ENCODE results near the gene LCN6. TPM values are rescaled to one million over a fixed set of nuclear protein-coding genes. Genes with fewer than 3 reads are reported as not detected.
A peak's percentile ranks its signal among the peaks of the same experiment; 100 is the strongest.

LCN6 gene
- total and polyA plus RNA-seq, 8 donors = 0.38 to 18.9 TPM; not detected in 6

DNA sequence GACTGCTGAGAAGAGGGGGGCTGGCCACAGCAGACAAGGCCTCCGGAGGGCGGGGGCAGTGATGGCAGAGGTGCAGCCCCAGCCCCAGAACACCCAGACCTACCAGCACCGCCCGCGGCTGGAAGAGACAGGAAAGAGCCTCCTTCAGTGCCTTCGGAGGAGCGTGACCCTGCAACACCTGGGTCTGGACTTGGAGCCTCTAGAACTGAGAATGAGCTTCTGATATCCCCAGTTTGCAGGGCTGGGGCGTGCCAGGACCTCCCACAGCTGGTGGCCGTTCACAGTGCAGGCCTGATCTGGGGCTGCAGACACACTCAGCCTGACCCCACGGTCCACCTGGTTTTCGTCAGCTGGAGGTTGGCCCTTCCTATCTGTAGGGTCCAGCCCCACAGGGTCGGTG lies 14.7 kb downstream of the LCN6 start:
- ATAC-seq = no peak
- Histone ChIP-seq H3K27ac (no peak overlapping the region), H3K9me3 (no peaks in the 10 kb centered on the region), H3K4me1 (peaks cover 0 to 6% of the 10 kb centered on the region in 2 donors), H3K27me3 (peaks cover 0 to 4% of the 10 kb centered on the region in 2 donors), H3K36me3 (no peaks in the 10 kb centered on the region), H3K4me3 (no peak overlapping the region)
- intact Hi-C loops (cut with DNase I) = no loop called here
- DNase-seq = peak in 1 of 4 donors; percentile 58
- no peak for TF ChIP-seq CTCF (IDR thresholded peaks at IDR 0.05)

DNA sequence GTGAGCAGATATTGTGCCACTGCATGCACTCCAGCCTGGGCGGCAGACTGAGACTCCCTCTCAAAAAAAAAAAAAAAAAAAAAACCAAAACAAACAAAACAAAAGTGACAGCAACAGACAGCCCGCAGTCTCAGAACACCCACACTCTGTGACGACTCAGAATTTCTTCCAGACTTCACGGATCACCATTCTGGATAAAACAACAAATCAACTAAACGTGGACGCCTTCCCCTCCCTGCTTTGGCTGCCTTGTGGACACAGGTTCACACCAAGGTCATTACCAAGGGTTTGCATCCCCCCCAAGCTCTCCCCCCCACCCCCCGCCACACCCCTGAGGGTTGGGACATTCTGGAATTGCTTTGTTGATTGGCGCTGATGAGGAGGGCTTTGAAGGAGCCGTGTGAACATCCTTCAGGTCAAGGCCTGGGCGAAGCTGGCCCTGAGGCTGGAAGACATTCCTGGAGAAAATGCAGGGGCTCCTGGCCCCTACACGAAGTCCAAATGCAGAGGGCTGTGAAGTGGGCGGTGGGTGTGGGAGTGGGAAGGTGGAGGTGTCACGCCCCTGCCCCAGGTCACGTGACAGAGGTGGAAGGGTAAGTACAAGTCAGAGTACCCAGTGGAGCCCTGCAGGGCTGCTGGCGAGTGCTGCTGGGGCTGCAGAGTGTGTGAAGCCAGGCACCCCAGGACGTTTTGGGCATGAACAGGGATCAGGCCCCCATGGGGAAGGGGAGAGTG lies 15.7 kb downstream of the LCN6 start:
- H3K4me3 ChIP-seq = no peak overlapping the region
- peaks cover 0 to 8% of the 10 kb centered on the region in 2 donors for H3K27me3 ChIP-seq
- no peak overlapping the region for H3K27ac ChIP-seq
- intact Hi-C loops (cut with DNase I) = no loop called here
- no peak for TF ChIP-seq CTCF (IDR thresholded peaks at IDR 0.05)
- no peaks in the 10 kb centered on the region for H3K9me3 ChIP-seq
- H3K36me3 ChIP-seq = no peaks in the 10 kb centered on the region
- ATAC-seq = no peak
- DNase-seq = peak in 1 of 4 donors; percentile 64
- H3K4me1 ChIP-seq = peaks cover 0 to 10% of the 10 kb centered on the region in 2 donors

DNA sequence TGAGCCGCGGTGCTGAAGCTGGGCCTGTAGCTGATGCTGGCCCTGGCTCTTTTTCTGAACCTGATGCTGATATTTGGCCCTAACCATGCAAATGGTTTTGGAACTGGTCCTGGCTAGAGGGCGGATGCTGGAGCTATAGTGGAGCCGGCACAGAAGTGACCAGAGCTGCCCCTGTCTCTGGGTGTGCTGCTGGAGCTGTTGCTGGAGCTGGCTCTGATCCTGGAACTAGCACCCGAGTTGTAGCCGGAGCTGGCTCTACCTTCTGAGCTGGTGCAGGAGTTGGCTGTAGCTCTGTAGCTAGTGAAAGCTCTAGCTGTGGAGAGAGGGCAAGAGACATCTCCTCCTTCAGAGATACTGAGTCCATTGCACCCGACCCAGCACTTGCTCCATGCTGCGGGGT lies 18.4 kb downstream of the LCN6 start:
- Histone ChIP-seq H3K9me3 (no peaks in the 10 kb centered on the region), H3K36me3 (peaks cover 0 to 19% of the 10 kb centered on the region in 2 donors), H3K4me1 (peaks cover 19 to 36% of the 10 kb centered on the region in 2 donors), H3K27me3 (peaks cover 0 to 8% of the 10 kb centered on the region in 2 donors), H3K27ac (no peak overlapping the region), H3K4me3 (no peak overlapping the region)
- no peak for ATAC-seq
- DNase-seq = no peak
- no peak for TF ChIP-seq CTCF (IDR thresholded peaks at IDR 0.05)
- intact Hi-C loops (cut with DNase I) = no loop called here

GRCh38 chr9:136729144-136729543 lies 19.2 kb downstream of the LCN6 start:
- Histone ChIP-seq H3K27ac (no peak overlapping the region), H3K9me3 (no peaks in the 10 kb centered on the region), H3K36me3 (peaks cover 0 to 27% of the 10 kb centered on the region in 2 donors), H3K27me3 (peaks cover 0 to 8% of the 10 kb centered on the region in 2 donors), H3K4me1 (peaks cover 19 to 44% of the 10 kb centered on the region in 2 donors), H3K4me3 (peak overlapping the region in 1 of 2 donors; percentile 83)
- TF ChIP-seq CTCF (IDR thresholded peaks at IDR 0.05) = no peak
- intact Hi-C loops (cut with DNase I) = no loop called here
- ATAC-seq (no peak), DNase-seq (peak in 1 of 4 donors; percentile 69)

- Histone ChIP-seq H3K9me3 (no peaks in the 10 kb centered on the region), H3K27ac (peak overlapping the region in 1 of 2 donors; percentile 83), H3K4me3 (peak overlapping the region; percentile 83 to 91), H3K36me3 (peaks cover 0 to 32% of the 10 kb centered on the region in 2 donors), H3K27me3 (peaks cover 0 to 8% of the 10 kb centered on the region in 2 donors), H3K4me1 (peaks cover 19 to 49% of the 10 kb centered on the region in 2 donors)
- TF ChIP-seq CTCF (IDR thresholded peaks at IDR 0.05) = no peak
- peak; percentile 45 for ATAC-seq
- DNase-seq = peak in 1 of 4 donors; percentile 85
- intact Hi-C loops (cut with DNase I) = no loop called here
Observed at GRCh38 chr9:136728548-136729123, 19.7 kb downstream of the LCN6 start.

Data from left lung (tissue), 10 donors.